ENCODE data around the gene ZNF740.
A peak's percentile ranks its signal among the peaks of the same experiment; 100 is the strongest.

ZNF740 gene

GRCh38 chr12:53224897-53225634, 44.5 kb downstream of the ZNF740 start:
- no peaks in the 10 kb centered on the region for H3K79me1 ChIP-seq (ENCODE audit: low read length)
- no peak overlapping the region for H4K8ac ChIP-seq (ENCODE audit: low read depth, low read length)
- H2BK120ac ChIP-seq (ENCODE audit: low read depth, low read length), result no peak overlapping the region
- H3K56ac ChIP-seq (ENCODE audit: low read length), result peak overlapping the region; percentile 75
- no peaks in the 10 kb centered on the region for H3K27me3 ChIP-seq (ENCODE audit: insufficient read depth, low read length, poor library complexity)
- H3K36me3 ChIP-seq (ENCODE audit: control insufficient read depth, insufficient read depth, low read length), result no peaks in the 10 kb centered on the region
- peak overlapping the region; percentile 28 for H3K9ac ChIP-seq (ENCODE audit: low read length)
- no peak overlapping the region for H3K4ac ChIP-seq (ENCODE audit: low read depth, low read length)
- H3K18ac ChIP-seq (ENCODE audit: low read length), result peak overlapping the region; percentile 22
- no peak overlapping the region for H4K5ac ChIP-seq (ENCODE audit: low read length)
- no peaks in the 10 kb centered on the region for H3K79me2 ChIP-seq (ENCODE audit: control insufficient read depth, insufficient read depth, low read length)
- H2AK5ac ChIP-seq (ENCODE audit: low read length), result peak overlapping the region; percentile 28
- WGBS (ENCODE audit: extremely low coverage, insufficient coverage, low lambda C conversion rate), result no CpG with 5 or more reads among the region's 10 CpGs
- no peak overlapping the region for H3K23ac ChIP-seq (ENCODE audit: low read length)
- H3K4me3 ChIP-seq (ENCODE audit: low read length), result no peak overlapping the region
- H2BK5ac ChIP-seq (ENCODE audit: low read length), result peak overlapping the region; percentile 14
- no peak overlapping the region for H3K4me2 ChIP-seq (ENCODE audit: low read length)
- no peak overlapping the region for H3K27ac ChIP-seq (ENCODE audit: low read depth, low read length)
- no peak overlapping the region for H2BK15ac ChIP-seq (replicated peaks; ENCODE audit: low read depth)
- peaks cover 28% of the 10 kb centered on the region for H3K4me1 ChIP-seq (ENCODE audit: control insufficient read depth, low read depth, low read length)
- no peak for DNase-seq

- H3K36me3 ChIP-seq (ENCODE audit: control insufficient read depth, insufficient read depth, low read length), result no peaks in the 10 kb centered on the region
- no peak overlapping the region for H2BK15ac ChIP-seq (replicated peaks; ENCODE audit: low read depth)
- DNase-seq, result peak; percentile 54
- no peak overlapping the region for H2AK5ac ChIP-seq (ENCODE audit: low read length)
- H3K56ac ChIP-seq (ENCODE audit: low read length), result no peak overlapping the region
- peaks cover 31% of the 10 kb centered on the region for H3K4me1 ChIP-seq (ENCODE audit: control insufficient read depth, low read depth, low read length)
- no peaks in the 10 kb centered on the region for H3K27me3 ChIP-seq (ENCODE audit: insufficient read depth, low read length, poor library complexity)
- no CpG with 5 or more reads among the region's 10 CpGs for WGBS (ENCODE audit: extremely low coverage, insufficient coverage, low lambda C conversion rate)
- no peaks in the 10 kb centered on the region for H3K79me2 ChIP-seq (ENCODE audit: control insufficient read depth, insufficient read depth, low read length)
- H3K18ac ChIP-seq (ENCODE audit: low read length), result no peak overlapping the region
- no peak overlapping the region for H3K4me3 ChIP-seq (ENCODE audit: low read length)
- no peak overlapping the region for H2BK120ac ChIP-seq (ENCODE audit: low read depth, low read length)
- no peak overlapping the region for H3K9ac ChIP-seq (ENCODE audit: low read length)
- H3K4ac ChIP-seq (ENCODE audit: low read depth, low read length), result no peak overlapping the region
- H4K8ac ChIP-seq (ENCODE audit: low read depth, low read length), result no peak overlapping the region
- no peak overlapping the region for H3K27ac ChIP-seq (ENCODE audit: low read depth, low read length)
- H3K79me1 ChIP-seq (ENCODE audit: low read length), result peaks cover 3% of the 10 kb centered on the region
- no peak overlapping the region for H2BK5ac ChIP-seq (ENCODE audit: low read length)
- no peak overlapping the region for H4K5ac ChIP-seq (ENCODE audit: low read length)
- H3K23ac ChIP-seq (ENCODE audit: low read length), result no peak overlapping the region
- H3K4me2 ChIP-seq (ENCODE audit: low read length), result no peak overlapping the region
Measured at GRCh38 chr12:53225635-53226424, 45.3 kb downstream of the ZNF740 start.

- Histone ChIP-seq H3K4me2 (ENCODE audit: low read length) (no peak overlapping the region), H3K36me3 (ENCODE audit: control insufficient read depth, insufficient read depth, low read length) (no peaks in the 10 kb centered on the region), H4K5ac (ENCODE audit: low read length) (no peak overlapping the region), H3K4me3 (ENCODE audit: low read length) (no peak overlapping the region), H3K9ac (ENCODE audit: low read length) (no peak overlapping the region), H3K27me3 (ENCODE audit: insufficient read depth, low read length, poor library complexity) (no peaks in the 10 kb centered on the region), H2BK5ac (ENCODE audit: low read length) (no peak overlapping the region), H3K18ac (ENCODE audit: low read length) (no peak overlapping the region), H3K79me2 (ENCODE audit: control insufficient read depth, insufficient read depth, low read length) (no peaks in the 10 kb centered on the region), H3K4ac (ENCODE audit: low read depth, low read length) (no peak overlapping the region), H2AK5ac (ENCODE audit: low read length) (no peak overlapping the region), H3K27ac (ENCODE audit: low read depth, low read length) (no peak overlapping the region), H2BK15ac (replicated peaks; ENCODE audit: low read depth) (no peak overlapping the region), H3K4me1 (ENCODE audit: control insufficient read depth, low read depth, low read length) (peaks cover 31% of the 10 kb centered on the region), H3K23ac (ENCODE audit: low read length) (no peak overlapping the region), H3K79me1 (ENCODE audit: low read length) (peaks cover 8% of the 10 kb centered on the region), H2BK120ac (ENCODE audit: low read depth, low read length) (no peak overlapping the region), H4K8ac (ENCODE audit: low read depth, low read length) (no peak overlapping the region), H3K56ac (ENCODE audit: low read length) (no peak overlapping the region)
- WGBS (ENCODE audit: extremely low coverage, insufficient coverage, low lambda C conversion rate), result no CpG with 5 or more reads among the region's 4 CpGs
- no peak for DNase-seq
Measured at GRCh38 chr12:53226815-53227214, 46.3 kb downstream of the ZNF740 start.

- Histone ChIP-seq H3K27me3 (ENCODE audit: insufficient read depth, low read length, poor library complexity) (no peaks in the 10 kb centered on the region), H3K79me2 (ENCODE audit: control insufficient read depth, insufficient read depth, low read length) (no peaks in the 10 kb centered on the region), H3K4me3 (ENCODE audit: low read length) (no peak overlapping the region), H2BK5ac (ENCODE audit: low read length) (no peak overlapping the region), H3K79me1 (ENCODE audit: low read length) (peaks cover 8% of the 10 kb centered on the region), H3K36me3 (ENCODE audit: control insufficient read depth, insufficient read depth, low read length) (no peaks in the 10 kb centered on the region), H4K5ac (ENCODE audit: low read length) (no peak overlapping the region), H4K8ac (ENCODE audit: low read depth, low read length) (no peak overlapping the region), H2BK120ac (ENCODE audit: low read depth, low read length) (no peak overlapping the region), H3K4me1 (ENCODE audit: control insufficient read depth, low read depth, low read length) (peaks cover 31% of the 10 kb centered on the region), H3K4ac (ENCODE audit: low read depth, low read length) (no peak overlapping the region), H3K27ac (ENCODE audit: low read depth, low read length) (no peak overlapping the region), H3K9ac (ENCODE audit: low read length) (no peak overlapping the region), H3K18ac (ENCODE audit: low read length) (no peak overlapping the region), H3K4me2 (ENCODE audit: low read length) (no peak overlapping the region), H3K56ac (ENCODE audit: low read length) (no peak overlapping the region), H2BK15ac (replicated peaks; ENCODE audit: low read depth) (no peak overlapping the region), H3K23ac (ENCODE audit: low read length) (no peak overlapping the region), H2AK5ac (ENCODE audit: low read length) (no peak overlapping the region)
- DNase-seq, result no peak
- WGBS (ENCODE audit: extremely low coverage, insufficient coverage, low lambda C conversion rate), result no CpG with 5 or more reads among the region's 11 CpGs
Measured at GRCh38 chr12:53227341-53227740, 46.8 kb downstream of the ZNF740 start.

- H3K18ac ChIP-seq (ENCODE audit: low read length), result no peak overlapping the region
- H3K27ac ChIP-seq (ENCODE audit: low read depth, low read length), result no peak overlapping the region
- H3K9ac ChIP-seq (ENCODE audit: low read length), result no peak overlapping the region
- no peak overlapping the region for H3K4ac ChIP-seq (ENCODE audit: low read depth, low read length)
- no peak overlapping the region for H3K23ac ChIP-seq (ENCODE audit: low read length)
- H3K4me1 ChIP-seq (ENCODE audit: control insufficient read depth, low read depth, low read length), result peaks cover 31% of the 10 kb centered on the region
- H2BK5ac ChIP-seq (ENCODE audit: low read length), result no peak overlapping the region
- H2BK15ac ChIP-seq (replicated peaks; ENCODE audit: low read depth), result no peak overlapping the region
- no CpG with 5 or more reads among the region's 1 CpG for WGBS (ENCODE audit: extremely low coverage, insufficient coverage, low lambda C conversion rate)
- H2BK120ac ChIP-seq (ENCODE audit: low read depth, low read length), result no peak overlapping the region
- H2AK5ac ChIP-seq (ENCODE audit: low read length), result no peak overlapping the region
- no peaks in the 10 kb centered on the region for H3K79me2 ChIP-seq (ENCODE audit: control insufficient read depth, insufficient read depth, low read length)
- peaks cover 8% of the 10 kb centered on the region for H3K79me1 ChIP-seq (ENCODE audit: low read length)
- H3K4me2 ChIP-seq (ENCODE audit: low read length), result no peak overlapping the region
- H4K5ac ChIP-seq (ENCODE audit: low read length), result no peak overlapping the region
- no peak for DNase-seq
- H3K36me3 ChIP-seq (ENCODE audit: control insufficient read depth, insufficient read depth, low read length), result no peaks in the 10 kb centered on the region
- H3K27me3 ChIP-seq (ENCODE audit: insufficient read depth, low read length, poor library complexity), result no peaks in the 10 kb centered on the region
- H4K8ac ChIP-seq (ENCODE audit: low read depth, low read length), result no peak overlapping the region
- no peak overlapping the region for H3K56ac ChIP-seq (ENCODE audit: low read length)
- no peak overlapping the region for H3K4me3 ChIP-seq (ENCODE audit: low read length)
Measured at GRCh38 chr12:53227836-53228235, 47.3 kb downstream of the ZNF740 start.

Measured in mesendoderm (in vitro differentiated cells).